WERI-Rb-1 (cell line): ENCODE measurements around the gene DPP10.

Experiments used
- DNase-seq: peaks from one replicate; pipeline ENCODE4 v3.0.0-alpha.2; 2020
- H3K27ac ChIP-seq: fragments of 250-450 bp; sonication (Bioruptor Pico); 2 replicates; pipeline ENCODE4 v1.5.1; 2020; ENCODE audit warnings: mild to moderate bottlenecking, moderate library complexity
- H3K27me3 ChIP-seq: fragments of 250-450 bp; sonication (Bioruptor Pico); 2 replicates; pipeline ENCODE4 v1.5.1; 2021; ENCODE audit warnings: mild to moderate bottlenecking, low read depth, moderate library complexity; ENCODE audit not compliant: insufficient read depth, severe bottlenecking
- H3K36me3 ChIP-seq: fragments of 250-450 bp; sonication (Bioruptor Pico); 2 replicates; pipeline ENCODE4 v1.5.1; 2020; ENCODE audit warnings: mild to moderate bottlenecking, moderate library complexity
- H3K4me3 ChIP-seq: 2 replicates; pipeline ENCODE4 v1.5.1; 2011; ENCODE audit warnings: low read depth, mild to moderate bottlenecking, control low read depth, low read length
- H3K9me3 ChIP-seq: fragments of 250-450 bp; sonication (Bioruptor Pico); 2 replicates; pipeline ENCODE4 v1.5.1; 2021; ENCODE audit warnings: mild to moderate bottlenecking, moderate library complexity; ENCODE audit not compliant: severe bottlenecking
- CTCF ChIP-seq: IDR thresholded peaks from 2 replicates; pipeline ENCODE4 v1.5.1; 2011; ENCODE audit warnings: low read depth, mild to moderate bottlenecking, control low read depth, inconsistent platforms, low read length

The DPP10 gene

GRCh38 chr2:114684403-114684802 is 242.0 kb downstream of the DPP10 start:
- no peak for DNase-seq
- no peaks in the 10 kb centered on the region for H3K27me3 ChIP-seq
- no peaks in the 10 kb centered on the region for H3K36me3 ChIP-seq
- no peak for TF ChIP-seq CTCF
- H3K27ac ChIP-seq = no peak overlapping the region
- H3K4me3 ChIP-seq = no peak overlapping the region
- no peaks in the 10 kb centered on the region for H3K9me3 ChIP-seq

GRCh38 chr2:114685102-114685501 is 242.7 kb downstream of the DPP10 start:
- no peaks in the 10 kb centered on the region for H3K36me3 ChIP-seq
- H3K27me3 ChIP-seq = no peaks in the 10 kb centered on the region
- no peak overlapping the region for H3K4me3 ChIP-seq
- no peak for TF ChIP-seq CTCF
- no peak overlapping the region for H3K27ac ChIP-seq
- no peaks in the 10 kb centered on the region for H3K9me3 ChIP-seq
- no peak for DNase-seq

- H3K27ac ChIP-seq = no peak overlapping the region
- H3K9me3 ChIP-seq = no peaks in the 10 kb centered on the region
- DNase-seq = no peak
- no peak overlapping the region for H3K4me3 ChIP-seq
- no peak for TF ChIP-seq CTCF
- no peaks in the 10 kb centered on the region for H3K36me3 ChIP-seq
- H3K27me3 ChIP-seq = no peaks in the 10 kb centered on the region
Observed at GRCh38 chr2:114688241-114688640, 245.8 kb downstream of the DPP10 start.

GRCh38 chr2:114698520-114698919 is 256.1 kb downstream of the DPP10 start:
- Histone ChIP-seq H3K36me3 (no peaks in the 10 kb centered on the region), H3K27ac (no peak overlapping the region), H3K27me3 (no peaks in the 10 kb centered on the region), H3K4me3 (no peak overlapping the region), H3K9me3 (no peaks in the 10 kb centered on the region)
- TF ChIP-seq CTCF = no peak
- no peak for DNase-seq

- Histone ChIP-seq H3K27ac (no peak overlapping the region), H3K27me3 (no peaks in the 10 kb centered on the region), H3K9me3 (no peaks in the 10 kb centered on the region), H3K4me3 (no peak overlapping the region), H3K36me3 (no peaks in the 10 kb centered on the region)
- no peak for TF ChIP-seq CTCF
- no peak for DNase-seq
Observed at GRCh38 chr2:114699423-114699944, 257.0 kb downstream of the DPP10 start.

GRCh38 chr2:114700440-114700839 is 258.0 kb downstream of the DPP10 start:
- H3K27me3 ChIP-seq = no peaks in the 10 kb centered on the region
- H3K27ac ChIP-seq = no peak overlapping the region
- no peaks in the 10 kb centered on the region for H3K9me3 ChIP-seq
- no peak for DNase-seq
- H3K36me3 ChIP-seq = no peaks in the 10 kb centered on the region
- no peak for TF ChIP-seq CTCF
- no peak overlapping the region for H3K4me3 ChIP-seq
